ENCODE measurements around the gene TMTC4. TPM values are rescaled to one million over a fixed set of nuclear protein-coding genes. Genes with fewer than 3 reads are reported as not detected.
A peak's percentile ranks its signal among the peaks of the same experiment; 100 is the strongest.
"Not testable (repeated sequence)": the region's sequence is repeated elsewhere in the genome, so short reads cannot be mapped to it uniquely, and the experiment has no call there.

The TMTC4 gene
- total RNA-seq, 1 donor from 2014 or later = 19.4 TPM

- no peak for DNase-seq (ENCODE audit: low read depth)
Observed at GRCh38 chr13:100627120-100627519, 47.5 kb downstream of the TMTC4 start.

- DNase-seq (ENCODE audit: low read depth) = no peak
Observed at GRCh38 chr13:100625447-100625846, 49.1 kb downstream of the TMTC4 start.

- no peak for DNase-seq (ENCODE audit: low read depth)
Observed at GRCh38 chr13:100620792-100621191, 53.8 kb downstream of the TMTC4 start.

GRCh38 chr13:100619940-100620339 lies 54.7 kb downstream of the TMTC4 start:
- no peak for DNase-seq (ENCODE audit: low read depth)

- DNase-seq (ENCODE audit: low read depth) = not testable (repeated sequence)
Observed at GRCh38 chr13:100618897-100619296, 55.7 kb downstream of the TMTC4 start.

GRCh38 chr13:100613031-100613430 lies 61.6 kb downstream of the TMTC4 start:
- DNase-seq (ENCODE audit: low read depth) = no peak

- DNase-seq (ENCODE audit: low read depth) = peak; percentile 87
Observed at GRCh38 chr13:100611678-100612492, 62.7 kb downstream of the TMTC4 start.

GRCh38 chr13:100610391-100611347 lies 63.9 kb downstream of the TMTC4 start:
- DNase-seq (ENCODE audit: low read depth) = no peak

GRCh38 chr13:100608906-100609305 lies 65.7 kb downstream of the TMTC4 start:
- no peak for DNase-seq (ENCODE audit: low read depth)

- no peak for DNase-seq (ENCODE audit: low read depth)
Observed at GRCh38 chr13:100608489-100608888, 66.1 kb downstream of the TMTC4 start.

- DNase-seq (ENCODE audit: low read depth) = no peak
Observed at GRCh38 chr13:100604918-100605710, 69.5 kb downstream of the TMTC4 start.

GRCh38 chr13:100602493-100603111 lies 72.0 kb downstream of the TMTC4 start:
- no peak for DNase-seq (ENCODE audit: low read depth)

- no peak for DNase-seq (ENCODE audit: low read depth)
Observed at GRCh38 chr13:100601716-100602115, 72.9 kb downstream of the TMTC4 start.

- no peak for DNase-seq (ENCODE audit: low read depth)
Observed at GRCh38 chr13:100600915-100601314, 73.7 kb downstream of the TMTC4 start.

GRCh38 chr13:100600461-100600860 lies 74.1 kb downstream of the TMTC4 start:
- DNase-seq (ENCODE audit: low read depth) = no peak

- DNase-seq (ENCODE audit: low read depth) = peak; percentile 36
Observed at GRCh38 chr13:100597253-100597652, 77.3 kb downstream of the TMTC4 start.

GRCh38 chr13:100596516-100596915 lies 78.1 kb downstream of the TMTC4 start:
- no peak for DNase-seq (ENCODE audit: low read depth)

GRCh38 chr13:100594731-100595130 lies 79.9 kb downstream of the TMTC4 start:
- DNase-seq (ENCODE audit: low read depth) = no peak

GRCh38 chr13:100594255-100594654 lies 80.3 kb downstream of the TMTC4 start:
- DNase-seq (ENCODE audit: low read depth) = no peak

- no peak for DNase-seq (ENCODE audit: low read depth)
Observed at GRCh38 chr13:100589178-100589725, 85.3 kb downstream of the TMTC4 start.

Data from myocyte (in vitro differentiated cells).